Colonic mucosa (tissue), 4 donors: ENCODE measurements around the gene FAM222A. TPM values are rescaled to one million over a fixed set of nuclear protein-coding genes. Genes with fewer than 3 reads are reported as not detected.

Experiments
- DNase-seq: peaks from one replicate; pipeline ENCODE4 v3.0.0-alpha.2; 2020
- H3K27ac ChIP-seq: fragments of 200-600 bp; one replicate; pipeline ENCODE4 v1.8.0; 2021
- H3K27me3 ChIP-seq: fragments of 200-600 bp; one replicate; pipeline ENCODE4 v1.8.0; 2021
- H3K36me3 ChIP-seq: fragments of 200-600 bp; one replicate; pipeline ENCODE4 v1.8.0; 2021
- H3K4me1 ChIP-seq: fragments of 200-600 bp; one replicate; pipeline ENCODE4 v1.8.0; 2021; ENCODE audit warnings: mild to moderate bottlenecking
- H3K4me3 ChIP-seq: fragments of 200-600 bp; one replicate; pipeline ENCODE4 v1.8.0; 2021
- H3K9ac ChIP-seq, 2 donors: one replicate each; pipeline ENCODE4 v1.7.0; 2013; ENCODE audit warnings: control low read depth in 2 of 2, low read depth in 2 of 2, low read length in 2 of 2
- H3K9me3 ChIP-seq: fragments of 200-600 bp; one replicate; pipeline ENCODE4 v1.8.0; 2021
- intact Hi-C: fragments of 100-400 bp; cut with DNase I; formaldehyde crosslinking; loops from one replicate; pipeline ENCODE4 v1.14.1; 2022
- total RNA-seq, 2 donors: library from RNA; stranded (reverse); fragmentation: NEBNext Ultra II Directional in 1 of 2; extraction: Animal tissue kit (Norgen Biotek cat#: 25700) in 1 of 2; gene quantifications; one replicate each; pipeline ENCODE4 v1.2.1, GENCODE V29; 2021
- TF ChIP-seq, protein P1 (sequence below): fragments of 200-600 bp; IDR thresholded peaks from one replicate; pipeline ENCODE4 v1.8.0; 2022; ENCODE audit warnings: antibody characterized with exemption, mild to moderate bottlenecking
- donor health status: healthy.
- donor health status: DM: no; HTN: no; CAD: no.
- donor health status: DM: no; HTN: no; CAD: no.

The FAM222A gene
- total RNA-seq, 2 donors from 2014 or later = 3.9 to 5.5 TPM

GRCh38 chr12:109818905-109819500, 105.4 kb downstream of the FAM222A start:
- no peak for DNase-seq
- Histone ChIP-seq H3K27me3 (no peaks in the 10 kb centered on the region), H3K27ac (no peak overlapping the region), H3K36me3 (no peaks in the 10 kb centered on the region), H3K9me3 (no peaks in the 10 kb centered on the region), H3K4me3 (no peak overlapping the region), H3K9ac (peak overlapping the region in 1 of 2 donors; percentile 44), H3K4me1 (no peaks in the 10 kb centered on the region)
- intact Hi-C loops = no loop called here
- TF ChIP-seq, protein P1, sequence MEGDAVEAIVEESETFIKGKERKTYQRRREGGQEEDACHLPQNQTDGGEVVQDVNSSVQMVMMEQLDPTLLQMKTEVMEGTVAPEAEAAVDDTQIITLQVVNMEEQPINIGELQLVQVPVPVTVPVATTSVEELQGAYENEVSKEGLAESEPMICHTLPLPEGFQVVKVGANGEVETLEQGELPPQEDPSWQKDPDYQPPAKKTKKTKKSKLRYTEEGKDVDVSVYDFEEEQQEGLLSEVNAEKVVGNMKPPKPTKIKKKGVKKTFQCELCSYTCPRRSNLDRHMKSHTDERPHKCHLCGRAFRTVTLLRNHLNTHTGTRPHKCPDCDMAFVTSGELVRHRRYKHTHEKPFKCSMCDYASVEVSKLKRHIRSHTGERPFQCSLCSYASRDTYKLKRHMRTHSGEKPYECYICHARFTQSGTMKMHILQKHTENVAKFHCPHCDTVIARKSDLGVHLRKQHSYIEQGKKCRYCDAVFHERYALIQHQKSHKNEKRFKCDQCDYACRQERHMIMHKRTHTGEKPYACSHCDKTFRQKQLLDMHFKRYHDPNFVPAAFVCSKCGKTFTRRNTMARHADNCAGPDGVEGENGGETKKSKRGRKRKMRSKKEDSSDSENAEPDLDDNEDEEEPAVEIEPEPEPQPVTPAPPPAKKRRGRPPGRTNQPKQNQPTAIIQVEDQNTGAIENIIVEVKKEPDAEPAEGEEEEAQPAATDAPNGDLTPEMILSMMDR = no peak

Other genes starting within 250 kb of the FAM222A start
- gene KCTD10, start 236.5 kb upstream of the FAM222A start, total RNA-seq = 10 to 100 TPM; 50.3 to 74.8 TPM
- gene UBE3B, start 236.2 kb upstream of the FAM222A start, total RNA-seq = 10 to 100 TPM; 44.6 to 52.0 TPM
- gene MMAB, start 140.3 kb upstream of the FAM222A start, total RNA-seq = 10 to 100 TPM; 59.1 to 76.6 TPM
- 10 to 100 TPM; 29.6 to 38.9 TPM for gene MVK, start 140.0 kb upstream of the FAM222A start, total RNA-seq
- under 1 TPM; 0.10 to 0.32 TPM for gene TRPV4, start 119.6 kb downstream of the FAM222A start, total RNA-seq
- gene GLTP, start 166.7 kb downstream of the FAM222A start, total RNA-seq = 10 to 100 TPM; 72.0 to 76.3 TPM
- gene TCHP, start 186.4 kb downstream of the FAM222A start, total RNA-seq = 10 to 100 TPM; 11.4 to 27.0 TPM